ENCODE data around the gene NR1H3.

The NR1H3 gene

GRCh38 chr11:47284151-47284550 is 26.4 kb downstream of the NR1H3 start:
- no peak overlapping the region for H3K4me3 ChIP-seq (IDR thresholded peaks at IDR 0.05; ENCODE audit: insufficient read depth, low read depth, low read length)
- H2AFZ ChIP-seq (ENCODE audit: low read depth): no peak overlapping the region
- no peaks in the 10 kb centered on the region for H3K79me2 ChIP-seq (ENCODE audit: insufficient read depth, low read depth)
- H3K27me3 ChIP-seq (ENCODE audit: insufficient read depth, low read depth): no peaks in the 10 kb centered on the region
- no peaks in the 10 kb centered on the region for H4K20me1 ChIP-seq (ENCODE audit: insufficient read depth)
- no peak overlapping the region for H3K27ac ChIP-seq
- no peaks in the 10 kb centered on the region; the same call in 1 of the 2 replicates for H3K36me3 ChIP-seq (ENCODE audit: insufficient read depth)
- TF ChIP-seq CTCF (conservative IDR thresholded peaks at IDR 0.05; ENCODE audit: low read depth, low read length): no peak
- H3K9ac ChIP-seq: no peak overlapping the region
- no peak overlapping the region for H3K4me2 ChIP-seq
- no peaks in the 10 kb centered on the region for H3K4me1 ChIP-seq (ENCODE audit: low read depth, poor library complexity, severe bottlenecking)

- no peak overlapping the region for H3K4me3 ChIP-seq (IDR thresholded peaks at IDR 0.05; ENCODE audit: insufficient read depth, low read depth, low read length)
- H3K27me3 ChIP-seq (ENCODE audit: insufficient read depth, low read depth): no peaks in the 10 kb centered on the region
- H3K79me2 ChIP-seq (ENCODE audit: insufficient read depth, low read depth): no peaks in the 10 kb centered on the region
- H3K9ac ChIP-seq: no peak overlapping the region
- TF ChIP-seq CTCF (conservative IDR thresholded peaks at IDR 0.05; ENCODE audit: low read depth, low read length): no peak
- H3K4me2 ChIP-seq: no peak overlapping the region
- no peak overlapping the region for H2AFZ ChIP-seq (ENCODE audit: low read depth)
- no peak overlapping the region for H3K27ac ChIP-seq
- H3K36me3 ChIP-seq (ENCODE audit: insufficient read depth): no peaks in the 10 kb centered on the region; the same call in 1 of the 2 replicates
- no peaks in the 10 kb centered on the region for H4K20me1 ChIP-seq (ENCODE audit: insufficient read depth)
- H3K4me1 ChIP-seq (ENCODE audit: low read depth, poor library complexity, severe bottlenecking): no peaks in the 10 kb centered on the region
Observed at GRCh38 chr11:47285969-47286770, 28.4 kb downstream of the NR1H3 start.

- Histone ChIP-seq H3K27ac (no peak overlapping the region), H4K20me1 (ENCODE audit: insufficient read depth) (no peaks in the 10 kb centered on the region), H3K9ac (no peak overlapping the region), H3K36me3 (ENCODE audit: insufficient read depth) (no peaks in the 10 kb centered on the region; the same call in 1 of the 2 replicates), H3K27me3 (ENCODE audit: insufficient read depth, low read depth) (no peaks in the 10 kb centered on the region), H3K4me3 (IDR thresholded peaks at IDR 0.05; ENCODE audit: insufficient read depth, low read depth, low read length) (no peak overlapping the region), H2AFZ (ENCODE audit: low read depth) (no peak overlapping the region), H3K79me2 (ENCODE audit: insufficient read depth, low read depth) (no peaks in the 10 kb centered on the region), H3K4me2 (no peak overlapping the region), H3K4me1 (ENCODE audit: low read depth, poor library complexity, severe bottlenecking) (no peaks in the 10 kb centered on the region)
- no peak for TF ChIP-seq CTCF (conservative IDR thresholded peaks at IDR 0.05; ENCODE audit: low read depth, low read length)
Observed at GRCh38 chr11:47288066-47288465, 30.3 kb downstream of the NR1H3 start.

GRCh38 chr11:47289856-47290255 is 32.1 kb downstream of the NR1H3 start:
- no peak overlapping the region for H3K4me2 ChIP-seq
- H3K27me3 ChIP-seq (ENCODE audit: insufficient read depth, low read depth): no peaks in the 10 kb centered on the region
- H3K79me2 ChIP-seq (ENCODE audit: insufficient read depth, low read depth): no peaks in the 10 kb centered on the region
- TF ChIP-seq CTCF (conservative IDR thresholded peaks at IDR 0.05; ENCODE audit: low read depth, low read length): no peak
- no peaks in the 10 kb centered on the region for H4K20me1 ChIP-seq (ENCODE audit: insufficient read depth)
- no peaks in the 10 kb centered on the region for H3K4me1 ChIP-seq (ENCODE audit: low read depth, poor library complexity, severe bottlenecking)
- no peak overlapping the region for H3K9ac ChIP-seq
- no peaks in the 10 kb centered on the region; the same call in 1 of the 2 replicates for H3K36me3 ChIP-seq (ENCODE audit: insufficient read depth)
- H2AFZ ChIP-seq (ENCODE audit: low read depth): no peak overlapping the region
- no peak overlapping the region for H3K4me3 ChIP-seq (IDR thresholded peaks at IDR 0.05; ENCODE audit: insufficient read depth, low read depth, low read length)
- H3K27ac ChIP-seq: no peak overlapping the region
